ENCODE measurements around the gene VPS45.
"Not testable (repeated sequence)": the region's sequence is repeated elsewhere in the genome, so short reads cannot be mapped to it uniquely, and the experiment has no call there.

Gene VPS45

DNA sequence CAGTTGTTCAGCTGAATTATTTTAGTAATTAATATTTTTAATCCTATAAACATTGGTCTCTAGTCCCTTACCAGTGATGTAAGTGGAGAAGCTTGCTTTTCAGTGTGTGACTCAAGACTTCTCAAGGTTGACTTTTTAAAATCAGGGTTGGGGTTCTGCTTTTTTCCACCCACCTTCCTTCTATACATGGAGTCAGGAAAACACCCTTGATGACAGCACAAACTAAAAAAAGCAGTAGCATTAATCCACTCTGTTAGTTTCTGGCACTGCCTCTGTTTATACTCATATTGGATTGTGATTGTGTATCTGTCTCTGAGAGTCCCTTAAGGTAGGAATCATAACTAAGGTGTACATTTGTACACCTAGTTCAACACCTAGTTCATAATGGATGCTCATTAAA is 73.9 kb downstream of the VPS45 start:
- no peak for DNase-seq (ENCODE audit: extremely low spot score)
- CTCF ChIA-PET, result interaction anchor here (0.8 to 2.9 kb wide), 12 partner anchors 9 to 70 kb away, joined by 3 to 10 read pairs (median 4); partner anchors contain the start of gene PLEKHO1
- POLR2A ChIA-PET, result no interaction called here
- TF ChIP-seq, protein P1, sequence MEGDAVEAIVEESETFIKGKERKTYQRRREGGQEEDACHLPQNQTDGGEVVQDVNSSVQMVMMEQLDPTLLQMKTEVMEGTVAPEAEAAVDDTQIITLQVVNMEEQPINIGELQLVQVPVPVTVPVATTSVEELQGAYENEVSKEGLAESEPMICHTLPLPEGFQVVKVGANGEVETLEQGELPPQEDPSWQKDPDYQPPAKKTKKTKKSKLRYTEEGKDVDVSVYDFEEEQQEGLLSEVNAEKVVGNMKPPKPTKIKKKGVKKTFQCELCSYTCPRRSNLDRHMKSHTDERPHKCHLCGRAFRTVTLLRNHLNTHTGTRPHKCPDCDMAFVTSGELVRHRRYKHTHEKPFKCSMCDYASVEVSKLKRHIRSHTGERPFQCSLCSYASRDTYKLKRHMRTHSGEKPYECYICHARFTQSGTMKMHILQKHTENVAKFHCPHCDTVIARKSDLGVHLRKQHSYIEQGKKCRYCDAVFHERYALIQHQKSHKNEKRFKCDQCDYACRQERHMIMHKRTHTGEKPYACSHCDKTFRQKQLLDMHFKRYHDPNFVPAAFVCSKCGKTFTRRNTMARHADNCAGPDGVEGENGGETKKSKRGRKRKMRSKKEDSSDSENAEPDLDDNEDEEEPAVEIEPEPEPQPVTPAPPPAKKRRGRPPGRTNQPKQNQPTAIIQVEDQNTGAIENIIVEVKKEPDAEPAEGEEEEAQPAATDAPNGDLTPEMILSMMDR (IDR thresholded peaks at IDR 0.05; ENCODE audit: control extremely low read depth, extremely low read depth, low read depth, missing control alignments), result no peak

DNA sequence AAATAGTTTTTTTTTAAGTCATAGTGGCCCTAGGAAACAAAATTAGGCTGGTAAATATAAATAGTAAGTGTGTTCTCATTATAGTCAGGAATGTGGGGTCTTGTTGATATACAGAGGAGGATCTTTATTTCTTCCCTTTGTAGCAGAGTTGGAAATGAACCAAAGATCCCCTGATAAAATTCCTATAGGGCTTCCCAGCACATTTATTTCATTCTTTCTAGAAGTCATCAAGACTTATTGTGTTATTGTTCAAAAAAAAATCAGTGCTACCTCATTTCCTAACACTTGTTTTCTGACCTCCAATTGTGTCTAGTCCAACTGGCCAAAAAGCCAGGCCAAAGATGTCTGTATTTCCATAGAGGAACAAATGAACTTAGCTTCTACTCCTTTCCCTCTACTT is 74.5 kb downstream of the VPS45 start:
- TF ChIP-seq, protein P1 (IDR thresholded peaks at IDR 0.05; ENCODE audit: control extremely low read depth, extremely low read depth, low read depth, missing control alignments), result no peak
- no peak for DNase-seq (ENCODE audit: extremely low spot score)
- ChIA-PET CTCF (interaction anchor here (1.5 kb wide), 2 partner anchors 8 to 16 kb away, joined by 4 to 6 read pairs; partner anchors contain the start of gene PLEKHO1), POLR2A (no interaction called here)

DNA sequence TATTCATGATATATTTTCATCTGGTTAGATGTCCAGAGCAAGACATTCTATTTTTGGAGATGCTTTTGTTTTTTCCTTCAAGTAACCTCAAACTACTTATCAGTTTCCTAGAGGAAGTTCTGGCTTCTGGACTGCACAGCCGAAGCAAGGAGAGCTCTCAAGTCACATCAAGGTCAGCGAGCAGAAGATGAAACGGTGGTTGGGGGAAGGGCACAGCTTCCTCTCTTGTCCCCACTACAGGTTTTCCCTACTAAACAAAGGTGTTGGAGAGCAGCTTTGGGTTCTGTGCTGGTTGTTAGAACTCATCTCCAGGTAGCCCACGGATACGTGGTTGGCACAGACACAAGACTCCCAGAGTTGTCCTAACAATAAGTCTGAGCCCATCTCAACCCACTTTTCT is 77.0 kb downstream of the VPS45 start:
- TF ChIP-seq, protein P1 (IDR thresholded peaks at IDR 0.05; ENCODE audit: control extremely low read depth, extremely low read depth, low read depth, missing control alignments), result no peak
- no peak for DNase-seq (ENCODE audit: extremely low spot score)
- CTCF ChIA-PET, result interaction anchor here (1.0 to 1.6 kb wide), 4 partner anchors 12 to 24 kb away, joined by 3 to 8 read pairs (median 3); no protein-coding TSS in a partner anchor
- POLR2A ChIA-PET, result interaction anchor here (0.6 kb wide), 1 partner anchor 44 kb away, joined by 3 read pairs; no protein-coding TSS in a partner anchor

DNA sequence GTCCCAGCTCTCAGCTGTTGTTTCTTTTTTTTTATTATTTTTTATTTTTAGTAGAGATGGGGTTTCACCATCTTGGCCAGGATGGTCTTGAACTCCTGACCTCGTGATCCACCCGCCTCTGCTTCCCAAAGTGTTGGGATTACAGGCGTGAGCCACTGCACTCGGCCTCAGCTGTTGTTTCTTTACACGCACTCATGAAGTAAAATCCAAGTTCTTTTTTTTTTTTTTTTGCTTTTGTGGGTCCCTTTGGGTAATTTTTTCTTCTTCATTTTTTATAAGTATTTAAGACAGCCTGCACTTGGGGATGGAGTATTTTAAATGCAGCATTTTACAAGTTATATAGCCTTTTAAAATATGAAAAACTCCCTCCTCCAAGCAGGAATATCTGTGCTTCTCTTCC is 78.4 kb downstream of the VPS45 start:
- POLR2A ChIA-PET; DNase-seq (ENCODE audit: extremely low spot score): not testable (repeated sequence)
- CTCF ChIA-PET, result interaction anchor here (1.4 kb wide), 1 partner anchor 184 kb away, joined by 4 read pairs; no protein-coding TSS in a partner anchor

DNA sequence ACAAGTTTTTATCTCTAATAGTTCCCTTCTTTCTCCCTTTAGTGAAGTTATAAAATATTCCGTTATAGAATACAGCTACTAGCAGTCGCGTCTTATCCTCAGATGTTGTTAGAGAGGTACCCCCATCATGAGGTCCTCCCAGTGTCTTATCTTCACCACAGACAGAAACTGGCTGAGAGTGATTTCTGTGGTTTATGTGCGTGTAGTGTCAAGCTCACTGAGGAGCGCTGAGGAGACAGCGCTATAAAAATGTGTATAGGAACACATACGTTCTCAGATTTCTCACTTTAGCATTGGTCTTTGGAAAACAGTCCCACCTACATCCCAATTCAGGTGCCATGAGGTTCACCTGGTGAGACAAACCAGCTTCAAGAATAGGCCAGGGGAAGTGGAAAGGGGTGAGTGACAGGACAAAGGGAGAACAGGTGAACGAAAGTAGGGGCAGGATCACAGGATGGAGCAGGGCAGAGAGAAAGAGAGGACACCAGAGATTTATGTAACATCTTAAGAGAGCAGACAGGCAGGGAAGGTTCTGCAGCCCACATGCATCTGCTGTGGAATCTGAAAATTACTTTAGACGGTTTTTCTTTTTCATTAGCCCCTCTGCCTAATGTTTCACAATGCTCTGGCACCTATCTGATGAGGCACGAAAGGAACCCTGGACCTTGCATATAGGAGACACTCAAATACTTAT is 79.4 kb downstream of the VPS45 start:
- CTCF ChIA-PET, result interaction anchor here (0.8 to 1.4 kb wide), 4 partner anchors 10 to 185 kb away, joined by 3 to 4 read pairs (median 3); no protein-coding TSS in a partner anchor
- no peak for DNase-seq (ENCODE audit: extremely low spot score)
- TF ChIP-seq, protein P1 (IDR thresholded peaks at IDR 0.05; ENCODE audit: control extremely low read depth, extremely low read depth, low read depth, missing control alignments), result no peak
- POLR2A ChIA-PET, result no interaction called here

- POLR2A ChIA-PET, result interaction anchor here (4.4 kb wide), 1 partner anchor 13 kb away, joined by 25 read pairs; no protein-coding TSS in a partner anchor
- CTCF ChIA-PET, result interaction anchor here (0.6 to 7.3 kb wide), 4 partner anchors 9 to 75 kb away, joined by 3 to 82 read pairs (median 3); no protein-coding TSS in a partner anchor
- no peak for DNase-seq (ENCODE audit: extremely low spot score)
- TF ChIP-seq, protein P1 (IDR thresholded peaks at IDR 0.05; ENCODE audit: control extremely low read depth, extremely low read depth, low read depth, missing control alignments), result no peak
Observed at GRCh38 chr1:150148837-150149270, 81.3 kb downstream of the VPS45 start.

Data from GM10248 (cell line).